WTC11 (cell line): ENCODE results near the gene KCNMA1. TPM values are rescaled to one million over a fixed set of nuclear protein-coding genes. Genes with fewer than 3 reads are reported as not detected.
A peak's percentile ranks its signal among the peaks of the same experiment; 100 is the strongest.

Experiments used
- ATAC-seq: fragments of 200-7000 bp; cut with Tn5 transposase; 2 replicates; pipeline ENCODE4 v1.10.0; 2021; ENCODE audit warnings: mild to moderate bottlenecking, moderate library complexity
- CTCF ChIA-PET: fragments of 300-600 bp; sonication (Branson Sonifier 250); formaldehyde crosslinking; loops from one replicate; lab custom pipeline; 2021; ENCODE audit warnings: antibody characterized with exemption; lab: Charles Lee
- POLR2A ChIA-PET: fragments of 350-600 bp; sonication (Branson Sonifier 250); formaldehyde crosslinking; loops from one replicate; lab custom pipeline; 2021; ENCODE audit warnings: antibody characterized with exemption; lab: Charles Lee
- DNase-seq: peaks from one replicate; pipeline ENCODE4 v3.0.0; 2021; ENCODE audit warnings: low spot score
- H3K27ac Mint-ChIP-seq: 2 replicates; pipeline ENCODE4 v1.8.0; 2021; ENCODE audit warnings: mixed read lengths
- H3K27me3 Mint-ChIP-seq: 2 replicates; pipeline ENCODE4 v1.8.0; 2021; ENCODE audit warnings: low read depth, mild to moderate bottlenecking, moderate library complexity, mixed read lengths
- H3K36me3 Mint-ChIP-seq: 2 replicates; pipeline ENCODE4 v1.8.0; 2021; ENCODE audit warnings: mixed read lengths
- H3K4me1 Mint-ChIP-seq: 2 replicates; pipeline ENCODE4 v1.8.0; 2022; ENCODE audit warnings: mixed read lengths
- H3K4me3 Mint-ChIP-seq: 2 replicates; pipeline ENCODE4 v1.8.0; 2021; ENCODE audit warnings: mild to moderate bottlenecking, moderate library complexity, mixed read lengths
- H3K9me3 Mint-ChIP-seq: 2 replicates; pipeline ENCODE4 v1.8.0; 2021; ENCODE audit warnings: mixed read lengths
- FOXJ3 ChIP-seq: sonication (generic); formaldehyde crosslinking; IDR thresholded peaks from 2 replicates; pipeline ENCODE4 v1.9.0; 2021; ENCODE audit warnings: missing genetic modification reagents, mild to moderate bottlenecking, borderline replicate concordance
- JAZF1 ChIP-seq: fragments of 250-450 bp; sonication (Bioruptor Pico); IDR thresholded peaks from 2 replicates; pipeline ENCODE4 v1.9.0; 2021; ENCODE audit warnings: moderate library complexity, mild to moderate bottlenecking, inconsistent platforms
- KAT7 ChIP-seq: sonication (generic); formaldehyde crosslinking; IDR thresholded peaks from 2 replicates; pipeline ENCODE4 v1.8.1; 2023; ENCODE audit warnings: missing genetic modification reagents, mild to moderate bottlenecking, borderline replicate concordance
- TEAD1 ChIP-seq: sonication (generic); formaldehyde crosslinking; IDR thresholded peaks from 2 replicates; pipeline ENCODE4 v1.8.0; 2022; ENCODE audit warnings: mild to moderate bottlenecking, missing genetic modification reagents
- ZNF138 ChIP-seq: sonication (generic); formaldehyde crosslinking; conservative IDR thresholded peaks from 2 replicates; pipeline ENCODE4 v1.8.1; 2022; ENCODE audit warnings: mild to moderate bottlenecking, moderate library complexity, missing genetic modification reagents
- ZNF219 ChIP-seq: sonication (generic); formaldehyde crosslinking; IDR thresholded peaks from 2 replicates; pipeline ENCODE4 v1.8.0; 2023; ENCODE audit warnings: missing genetic modification reagents, mild to moderate bottlenecking, borderline replicate concordance
- ZNF423 ChIP-seq: fragments of 250-450 bp; sonication (Bioruptor Pico); IDR thresholded peaks from 2 replicates; pipeline ENCODE4 v2.1.2; 2022; ENCODE audit warnings: mild to moderate bottlenecking, moderate library complexity
- ZNF671 ChIP-seq: fragments of 250-450 bp; sonication (Bioruptor Pico); IDR thresholded peaks from 2 replicates; pipeline ENCODE4 v1.8.0; 2021; ENCODE audit warnings: mild to moderate bottlenecking
- total RNA-seq: library from RNA; stranded (reverse); gene quantifications from 3 replicates; pipeline ENCODE4 v1.2.3, GENCODE V29; 2021
- TF ChIP-seq, protein P1 (sequence below): sonication (generic); formaldehyde crosslinking; IDR thresholded peaks from 2 replicates; pipeline ENCODE4 v1.8.1; 2022; ENCODE audit warnings: low read depth, mild to moderate bottlenecking, moderate library complexity, missing genetic modification reagents, borderline replicate concordance
- TF ChIP-seq, protein P2 (sequence below): sonication (generic); formaldehyde crosslinking; conservative IDR thresholded peaks from 2 replicates; pipeline ENCODE4 v1.8.1; 2023; ENCODE audit warnings: mild to moderate bottlenecking, low read depth, missing genetic modification reagents, moderate library complexity
- TF ChIP-seq, protein P3 (sequence below): fragments of 250-450 bp; sonication (Bioruptor Pico); IDR thresholded peaks from 2 replicates; pipeline ENCODE4 v1.9.0; 2021; ENCODE audit warnings: mild to moderate bottlenecking, borderline replicate concordance
- TF ChIP-seq, protein P4 (sequence below): fragments of 250-450 bp; sonication (Bioruptor Pico); conservative IDR thresholded peaks from 2 replicates; pipeline ENCODE4 v1.9.0; 2021; ENCODE audit warnings: mild to moderate bottlenecking

The KCNMA1 gene
- total RNA-seq, 1 experiment from 2014 or later, result 7.3 TPM

DNA sequence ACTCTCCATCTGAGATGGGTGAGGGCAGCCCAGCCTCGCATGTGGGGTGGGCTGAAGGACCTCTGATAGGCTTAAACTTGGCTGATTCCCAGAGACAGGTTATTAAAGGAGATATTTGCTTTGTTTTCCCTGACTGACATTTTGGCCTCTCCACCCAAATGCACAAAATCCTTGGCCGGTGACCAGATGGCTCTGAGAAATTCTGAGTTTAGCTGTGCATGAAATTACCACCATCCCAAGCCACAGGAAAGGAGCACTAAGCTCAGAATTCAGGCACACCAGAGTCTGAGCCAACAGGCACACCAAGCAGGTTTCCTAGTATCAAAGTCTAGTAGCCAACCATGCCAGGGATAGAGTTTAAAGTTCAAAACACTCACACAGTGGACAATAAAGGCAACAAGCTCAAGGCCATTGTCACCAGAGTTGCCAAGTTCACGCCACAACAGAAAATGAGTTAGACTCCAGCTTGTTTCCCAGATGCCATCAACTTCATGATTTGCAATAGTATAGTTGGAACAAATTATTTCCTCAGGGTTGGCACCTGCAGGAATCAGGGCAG lies 387.6 kb downstream of the KCNMA1 start:
- H3K27ac Mint-ChIP-seq, result no peak overlapping the region
- ATAC-seq (no peak), DNase-seq (no peak)
- TF ChIP-seq ZNF671, result no peak
- no peak for TF ChIP-seq TEAD1 (CRISPR knock-in tag)
- TF ChIP-seq ZNF138 (CRISPR knock-in tag), result no peak
- TF ChIP-seq ZNF423 (CRISPR knock-in tag), result no peak
- TF ChIP-seq, protein P1, sequence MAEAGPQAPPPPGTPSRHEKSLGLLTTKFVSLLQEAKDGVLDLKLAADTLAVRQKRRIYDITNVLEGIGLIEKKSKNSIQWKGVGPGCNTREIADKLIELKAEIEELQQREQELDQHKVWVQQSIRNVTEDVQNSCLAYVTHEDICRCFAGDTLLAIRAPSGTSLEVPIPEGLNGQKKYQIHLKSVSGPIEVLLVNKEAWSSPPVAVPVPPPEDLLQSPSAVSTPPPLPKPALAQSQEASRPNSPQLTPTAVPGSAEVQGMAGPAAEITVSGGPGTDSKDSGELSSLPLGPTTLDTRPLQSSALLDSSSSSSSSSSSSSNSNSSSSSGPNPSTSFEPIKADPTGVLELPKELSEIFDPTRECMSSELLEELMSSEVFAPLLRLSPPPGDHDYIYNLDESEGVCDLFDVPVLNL (CRISPR knock-in tag), result no peak
- no peak for TF ChIP-seq ZNF219 (CRISPR knock-in tag)
- no peak for TF ChIP-seq KAT7 (CRISPR knock-in tag)
- TF ChIP-seq, protein P2, sequence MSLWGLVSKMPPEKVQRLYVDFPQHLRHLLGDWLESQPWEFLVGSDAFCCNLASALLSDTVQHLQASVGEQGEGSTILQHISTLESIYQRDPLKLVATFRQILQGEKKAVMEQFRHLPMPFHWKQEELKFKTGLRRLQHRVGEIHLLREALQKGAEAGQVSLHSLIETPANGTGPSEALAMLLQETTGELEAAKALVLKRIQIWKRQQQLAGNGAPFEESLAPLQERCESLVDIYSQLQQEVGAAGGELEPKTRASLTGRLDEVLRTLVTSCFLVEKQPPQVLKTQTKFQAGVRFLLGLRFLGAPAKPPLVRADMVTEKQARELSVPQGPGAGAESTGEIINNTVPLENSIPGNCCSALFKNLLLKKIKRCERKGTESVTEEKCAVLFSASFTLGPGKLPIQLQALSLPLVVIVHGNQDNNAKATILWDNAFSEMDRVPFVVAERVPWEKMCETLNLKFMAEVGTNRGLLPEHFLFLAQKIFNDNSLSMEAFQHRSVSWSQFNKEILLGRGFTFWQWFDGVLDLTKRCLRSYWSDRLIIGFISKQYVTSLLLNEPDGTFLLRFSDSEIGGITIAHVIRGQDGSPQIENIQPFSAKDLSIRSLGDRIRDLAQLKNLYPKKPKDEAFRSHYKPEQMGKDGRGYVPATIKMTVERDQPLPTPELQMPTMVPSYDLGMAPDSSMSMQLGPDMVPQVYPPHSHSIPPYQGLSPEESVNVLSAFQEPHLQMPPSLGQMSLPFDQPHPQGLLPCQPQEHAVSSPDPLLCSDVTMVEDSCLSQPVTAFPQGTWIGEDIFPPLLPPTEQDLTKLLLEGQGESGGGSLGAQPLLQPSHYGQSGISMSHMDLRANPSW (CRISPR knock-in tag), result no peak
- TF ChIP-seq, protein P3, sequence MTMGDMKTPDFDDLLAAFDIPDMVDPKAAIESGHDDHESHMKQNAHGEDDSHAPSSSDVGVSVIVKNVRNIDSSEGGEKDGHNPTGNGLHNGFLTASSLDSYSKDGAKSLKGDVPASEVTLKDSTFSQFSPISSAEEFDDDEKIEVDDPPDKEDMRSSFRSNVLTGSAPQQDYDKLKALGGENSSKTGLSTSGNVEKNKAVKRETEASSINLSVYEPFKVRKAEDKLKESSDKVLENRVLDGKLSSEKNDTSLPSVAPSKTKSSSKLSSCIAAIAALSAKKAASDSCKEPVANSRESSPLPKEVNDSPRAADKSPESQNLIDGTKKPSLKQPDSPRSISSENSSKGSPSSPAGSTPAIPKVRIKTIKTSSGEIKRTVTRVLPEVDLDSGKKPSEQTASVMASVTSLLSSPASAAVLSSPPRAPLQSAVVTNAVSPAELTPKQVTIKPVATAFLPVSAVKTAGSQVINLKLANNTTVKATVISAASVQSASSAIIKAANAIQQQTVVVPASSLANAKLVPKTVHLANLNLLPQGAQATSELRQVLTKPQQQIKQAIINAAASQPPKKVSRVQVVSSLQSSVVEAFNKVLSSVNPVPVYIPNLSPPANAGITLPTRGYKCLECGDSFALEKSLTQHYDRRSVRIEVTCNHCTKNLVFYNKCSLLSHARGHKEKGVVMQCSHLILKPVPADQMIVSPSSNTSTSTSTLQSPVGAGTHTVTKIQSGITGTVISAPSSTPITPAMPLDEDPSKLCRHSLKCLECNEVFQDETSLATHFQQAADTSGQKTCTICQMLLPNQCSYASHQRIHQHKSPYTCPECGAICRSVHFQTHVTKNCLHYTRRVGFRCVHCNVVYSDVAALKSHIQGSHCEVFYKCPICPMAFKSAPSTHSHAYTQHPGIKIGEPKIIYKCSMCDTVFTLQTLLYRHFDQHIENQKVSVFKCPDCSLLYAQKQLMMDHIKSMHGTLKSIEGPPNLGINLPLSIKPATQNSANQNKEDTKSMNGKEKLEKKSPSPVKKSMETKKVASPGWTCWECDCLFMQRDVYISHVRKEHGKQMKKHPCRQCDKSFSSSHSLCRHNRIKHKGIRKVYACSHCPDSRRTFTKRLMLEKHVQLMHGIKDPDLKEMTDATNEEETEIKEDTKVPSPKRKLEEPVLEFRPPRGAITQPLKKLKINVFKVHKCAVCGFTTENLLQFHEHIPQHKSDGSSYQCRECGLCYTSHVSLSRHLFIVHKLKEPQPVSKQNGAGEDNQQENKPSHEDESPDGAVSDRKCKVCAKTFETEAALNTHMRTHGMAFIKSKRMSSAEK, result no peak
- TF ChIP-seq, protein P4, sequence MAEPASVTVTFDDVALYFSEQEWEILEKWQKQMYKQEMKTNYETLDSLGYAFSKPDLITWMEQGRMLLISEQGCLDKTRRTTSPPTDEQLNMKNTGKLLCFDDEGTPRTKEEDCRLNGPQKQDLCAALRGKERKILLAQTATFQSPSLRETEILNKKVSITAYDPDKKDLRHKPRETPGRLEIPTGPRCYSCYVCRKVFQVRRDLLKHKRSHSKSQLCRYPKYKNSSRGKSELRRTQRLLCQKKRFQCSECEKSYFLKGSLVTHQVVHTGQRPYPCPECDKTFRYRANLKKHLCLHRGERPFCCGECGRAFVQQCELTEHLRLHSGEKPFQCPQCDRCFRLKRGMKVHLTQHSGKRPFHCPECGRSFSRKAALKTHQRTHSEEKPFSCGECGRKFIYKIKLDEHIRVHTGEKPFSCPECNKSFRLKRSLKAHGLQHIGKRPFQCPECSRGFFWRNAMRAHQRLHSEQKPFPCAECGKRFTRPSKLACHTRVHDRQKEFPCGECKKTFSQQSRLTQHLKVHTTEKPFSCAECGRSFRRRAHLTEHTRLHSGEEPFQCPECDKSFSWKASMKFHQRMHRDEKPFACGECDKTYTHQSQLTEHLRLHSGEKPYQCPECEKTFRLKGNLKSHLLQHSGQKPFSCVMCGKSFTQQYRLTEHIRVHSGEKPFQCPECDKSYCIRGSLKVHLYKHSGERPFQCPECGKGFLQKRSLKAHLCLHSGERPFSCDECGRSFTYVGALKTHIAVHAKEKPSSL (CRISPR knock-in tag), result no peak
- TF ChIP-seq FOXJ3 (CRISPR knock-in tag), result no peak
- ChIA-PET POLR2A (no interaction called here), CTCF (interaction anchor here (1.1 to 2.5 kb wide), 2 partner anchors 84 to 141 kb away, joined by 4 to 8 read pairs; no protein-coding TSS in a partner anchor)
- no peak overlapping the region for H3K4me3 Mint-ChIP-seq
- H3K9me3 Mint-ChIP-seq, result no peaks in the 10 kb centered on the region
- no peaks in the 10 kb centered on the region for H3K36me3 Mint-ChIP-seq
- H3K4me1 Mint-ChIP-seq, result peaks cover 8% of the 10 kb centered on the region
- no peaks in the 10 kb centered on the region for H3K27me3 Mint-ChIP-seq

DNA sequence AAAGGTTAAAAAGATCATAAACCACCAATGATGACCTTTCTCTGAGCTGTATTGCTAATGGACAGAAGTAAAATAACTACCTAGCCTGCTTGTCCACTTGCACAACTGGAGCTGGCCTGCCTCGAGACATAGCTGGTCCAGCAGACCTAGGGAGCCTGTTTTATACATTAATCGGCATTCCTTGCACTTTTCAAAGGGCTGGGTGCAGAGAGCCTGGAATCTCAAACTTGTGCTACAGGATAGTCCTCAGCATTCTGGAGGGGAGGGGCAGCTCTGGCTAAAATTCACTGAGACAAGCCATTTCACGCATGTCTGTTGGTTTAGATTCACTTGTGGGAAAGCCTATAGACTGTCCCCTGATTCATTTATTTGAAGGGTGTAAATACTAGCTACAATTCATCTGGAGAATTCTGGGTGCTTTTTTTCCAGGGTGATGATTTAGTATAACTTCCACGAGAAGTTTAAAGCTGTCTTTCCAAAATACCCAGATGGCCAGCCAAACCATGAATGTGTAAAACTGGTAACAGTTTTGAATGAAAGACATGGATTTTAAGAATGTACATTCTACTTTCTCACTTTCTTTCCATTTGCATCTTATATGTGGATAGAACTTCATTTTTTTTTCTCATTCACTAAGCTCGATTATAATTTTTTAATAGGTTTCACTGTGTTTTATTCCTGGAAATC lies 389.4 kb downstream of the KCNMA1 start:
- POLR2A ChIA-PET, result no interaction called here
- no peak overlapping the region for H3K4me3 Mint-ChIP-seq
- peak; percentile 79 for ATAC-seq
- no peaks in the 10 kb centered on the region for H3K27me3 Mint-ChIP-seq
- no peaks in the 10 kb centered on the region for H3K9me3 Mint-ChIP-seq
- no peaks in the 10 kb centered on the region for H3K36me3 Mint-ChIP-seq
- H3K27ac Mint-ChIP-seq, result no peak overlapping the region
- TF ChIP-seq JAZF1 (CRISPR knock-in tag), result no peak
- CTCF ChIA-PET, result interaction anchor here (1.0 to 1.8 kb wide), 6 partner anchors 19 to 463 kb away, joined by 3 to 13 read pairs (median 3); no protein-coding TSS in a partner anchor
- peaks cover 8% of the 10 kb centered on the region for H3K4me1 Mint-ChIP-seq
- peak; percentile 22 for DNase-seq
